ENCODE data around the gene ACSM6. TPM values are rescaled to one million over a fixed set of nuclear protein-coding genes. Genes with fewer than 3 reads are reported as not detected.

Gene ACSM6
- total RNA-seq, 4 donors from 2014 or later: not detected

- 50% methylated on average over 1 of the region's 1 CpG for WGBS, 2 donors
- TF ChIP-seq POLR2A (IDR thresholded peaks at IDR 0.05): no peak
- TF ChIP-seq, protein P1, sequence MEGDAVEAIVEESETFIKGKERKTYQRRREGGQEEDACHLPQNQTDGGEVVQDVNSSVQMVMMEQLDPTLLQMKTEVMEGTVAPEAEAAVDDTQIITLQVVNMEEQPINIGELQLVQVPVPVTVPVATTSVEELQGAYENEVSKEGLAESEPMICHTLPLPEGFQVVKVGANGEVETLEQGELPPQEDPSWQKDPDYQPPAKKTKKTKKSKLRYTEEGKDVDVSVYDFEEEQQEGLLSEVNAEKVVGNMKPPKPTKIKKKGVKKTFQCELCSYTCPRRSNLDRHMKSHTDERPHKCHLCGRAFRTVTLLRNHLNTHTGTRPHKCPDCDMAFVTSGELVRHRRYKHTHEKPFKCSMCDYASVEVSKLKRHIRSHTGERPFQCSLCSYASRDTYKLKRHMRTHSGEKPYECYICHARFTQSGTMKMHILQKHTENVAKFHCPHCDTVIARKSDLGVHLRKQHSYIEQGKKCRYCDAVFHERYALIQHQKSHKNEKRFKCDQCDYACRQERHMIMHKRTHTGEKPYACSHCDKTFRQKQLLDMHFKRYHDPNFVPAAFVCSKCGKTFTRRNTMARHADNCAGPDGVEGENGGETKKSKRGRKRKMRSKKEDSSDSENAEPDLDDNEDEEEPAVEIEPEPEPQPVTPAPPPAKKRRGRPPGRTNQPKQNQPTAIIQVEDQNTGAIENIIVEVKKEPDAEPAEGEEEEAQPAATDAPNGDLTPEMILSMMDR (IDR thresholded peaks at IDR 0.05): no peak
- Histone ChIP-seq H3K4me1 (peaks cover 0 to 5% (median 0%) of the 10 kb centered on the region in 3 donors), H3K9me3 (no peaks in the 10 kb centered on the region), H3K27ac (no peak overlapping the region), H3K4me3 (no peak overlapping the region), H3K36me3 (no peaks in the 10 kb centered on the region), H3K27me3 (no peaks in the 10 kb centered on the region)
- intact Hi-C loops (cut with DNase I): no loop called here
- no peak for DNase-seq
Measured at GRCh38 chr10:95172851-95173250, 21.2 kb upstream of the ACSM6 start.

DNA sequence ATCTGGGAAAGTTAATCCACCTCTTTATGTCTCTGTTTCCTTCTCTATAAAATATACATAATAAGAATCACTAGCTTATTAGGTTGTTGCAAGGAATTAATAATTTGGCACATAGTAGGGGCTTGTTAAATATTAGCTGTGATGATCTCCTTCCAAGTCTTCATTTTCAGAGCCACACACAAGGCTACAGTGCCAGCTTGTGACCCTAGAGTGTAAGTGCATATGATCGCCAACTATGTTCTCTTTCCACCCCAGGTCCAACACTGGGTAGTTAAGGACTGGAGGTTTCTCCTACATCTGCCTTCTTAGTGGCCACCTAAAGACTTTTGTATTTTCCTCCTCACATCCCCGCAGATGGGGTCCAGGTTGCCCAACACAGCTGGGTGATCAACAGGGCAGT is 17.9 kb upstream of the ACSM6 start:
- peaks cover 0 to 5% (median 0%) of the 10 kb centered on the region in 3 donors for H3K4me1 ChIP-seq
- intact Hi-C loops (cut with DNase I): no loop called here
- no peak overlapping the region for H3K27ac ChIP-seq
- DNase-seq: no peak
- H3K9me3 ChIP-seq: no peaks in the 10 kb centered on the region
- H3K36me3 ChIP-seq: no peaks in the 10 kb centered on the region
- H3K4me3 ChIP-seq: no peak overlapping the region
- WGBS, 2 donors: 96 to 100% methylated on average over 1 to 2 of the region's 2 CpGs
- TF ChIP-seq, protein P1 (IDR thresholded peaks at IDR 0.05): peak in 1 of 6 experiments; percentile 15
- TF ChIP-seq POLR2A (IDR thresholded peaks at IDR 0.05): no peak
- no peaks in the 10 kb centered on the region for H3K27me3 ChIP-seq

DNA sequence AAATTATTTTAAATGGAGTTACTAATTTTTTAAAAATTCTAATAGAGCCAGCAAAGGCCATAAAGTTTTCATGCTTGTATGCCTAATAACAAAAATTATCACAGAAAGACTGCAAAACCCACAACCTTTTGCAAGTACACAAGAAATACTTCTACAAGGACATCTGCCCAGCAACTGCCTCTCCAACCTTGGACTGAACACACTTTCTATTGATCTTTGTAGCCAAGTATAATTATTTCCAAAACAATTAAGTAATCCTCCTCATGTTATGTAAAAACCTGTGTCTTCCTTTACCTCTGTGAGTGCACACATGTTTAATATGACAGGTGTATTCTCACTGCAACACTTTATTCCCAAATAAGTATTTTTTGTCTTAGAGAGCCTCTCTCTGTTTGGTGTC is 16.6 kb upstream of the ACSM6 start:
- Histone ChIP-seq H3K9me3 (no peaks in the 10 kb centered on the region), H3K27ac (no peak overlapping the region), H3K27me3 (no peaks in the 10 kb centered on the region), H3K4me1 (peaks cover 0 to under 1% (median 0%) of the 10 kb centered on the region in 3 donors), H3K4me3 (no peak overlapping the region), H3K36me3 (no peaks in the 10 kb centered on the region)
- no peak for DNase-seq
- intact Hi-C loops (cut with DNase I): no loop called here
- no peak for TF ChIP-seq POLR2A (IDR thresholded peaks at IDR 0.05)
- TF ChIP-seq, protein P1 (IDR thresholded peaks at IDR 0.05): no peak

GRCh38 chr10:95178266-95178665 is 15.8 kb upstream of the ACSM6 start:
- intact Hi-C loops (cut with DNase I): no loop called here
- Histone ChIP-seq H3K4me3 (no peak overlapping the region), H3K9me3 (no peaks in the 10 kb centered on the region), H3K27me3 (no peaks in the 10 kb centered on the region), H3K4me1 (peaks cover 0 to 9% (median 3%) of the 10 kb centered on the region in 3 donors), H3K27ac (no peak overlapping the region), H3K36me3 (no peaks in the 10 kb centered on the region)
- TF ChIP-seq, protein P1 (IDR thresholded peaks at IDR 0.05): no peak
- TF ChIP-seq POLR2A (IDR thresholded peaks at IDR 0.05): no peak
- 66 to 68% methylated on average over 1 of the region's 1 CpG for WGBS, 2 donors
- DNase-seq: no peak

DNA sequence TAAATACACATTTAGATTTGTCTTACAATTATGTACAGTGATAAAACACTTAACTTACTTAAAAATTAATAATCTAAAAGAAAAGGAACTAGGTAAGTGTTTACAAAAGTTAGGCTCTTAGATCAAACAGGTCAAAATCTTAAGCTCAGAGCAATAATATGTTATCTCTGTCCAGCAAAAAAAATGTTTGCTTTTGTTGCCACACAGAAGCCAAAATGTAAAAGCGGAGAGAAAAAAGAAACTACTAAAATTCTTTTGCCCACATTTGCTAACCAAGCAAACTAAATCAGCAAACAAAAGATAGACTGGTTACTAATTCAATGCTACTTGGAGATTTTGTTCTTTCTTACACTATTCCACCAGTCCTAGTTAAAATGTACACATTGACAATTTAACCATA is 15.2 kb upstream of the ACSM6 start:
- TF ChIP-seq, protein P1 (IDR thresholded peaks at IDR 0.05): no peak
- no peak for TF ChIP-seq POLR2A (IDR thresholded peaks at IDR 0.05)
- Histone ChIP-seq H3K27me3 (no peaks in the 10 kb centered on the region), H3K4me1 (peaks cover 0 to 11% (median 3%) of the 10 kb centered on the region in 3 donors), H3K4me3 (no peak overlapping the region), H3K27ac (no peak overlapping the region), H3K9me3 (no peaks in the 10 kb centered on the region), H3K36me3 (no peaks in the 10 kb centered on the region)
- no peak for DNase-seq
- WGBS, 2 donors: 85 to 89% methylated on average over 1 of the region's 1 CpG
- intact Hi-C loops (cut with DNase I): no loop called here
